GM19035 (cell line): ENCODE results near the gene SSX2B.
"Not testable (repeated sequence)": the region's sequence is repeated elsewhere in the genome, so short reads cannot be mapped to it uniquely, and the experiment has no call there.

Source experiments
- ATAC-seq: cut with Tn5 transposase; IDR thresholded peaks from one replicate; pipeline ENCODE4 v1.9.1; 2021; ENCODE audit not compliant: unreplicated experiment

Gene SSX2B, protein sequence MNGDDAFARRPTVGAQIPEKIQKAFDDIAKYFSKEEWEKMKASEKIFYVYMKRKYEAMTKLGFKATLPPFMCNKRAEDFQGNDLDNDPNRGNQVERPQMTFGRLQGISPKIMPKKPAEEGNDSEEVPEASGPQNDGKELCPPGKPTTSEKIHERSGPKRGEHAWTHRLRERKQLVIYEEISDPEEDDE

DNA sequence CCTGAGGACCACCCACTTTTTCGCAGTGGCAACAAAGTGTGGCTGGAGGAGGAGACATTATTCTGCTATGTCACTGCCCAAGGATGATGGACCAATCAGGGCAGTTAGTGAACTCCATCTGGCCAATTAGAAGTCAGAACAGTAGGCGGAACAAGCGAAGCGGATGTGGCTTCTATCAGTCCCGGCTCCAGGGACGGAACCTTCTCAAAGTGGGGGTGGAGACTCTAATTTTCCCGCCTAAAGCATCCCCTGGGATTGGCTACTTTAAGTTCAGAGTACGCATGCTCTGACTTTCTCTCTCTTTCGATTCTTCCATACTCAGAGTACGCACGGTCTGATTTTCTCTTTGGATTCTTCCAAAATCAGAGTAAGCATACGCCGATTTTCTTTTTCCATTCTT lies at the start of gene SSX2B:
Gene SSX2B, plus strand, starts transcription at position 301 of the 400 bp plus-strand sequence. CDS start 1,429 bp downstream, outside the sequence.
- ATAC-seq, result not testable (repeated sequence)

DNA sequence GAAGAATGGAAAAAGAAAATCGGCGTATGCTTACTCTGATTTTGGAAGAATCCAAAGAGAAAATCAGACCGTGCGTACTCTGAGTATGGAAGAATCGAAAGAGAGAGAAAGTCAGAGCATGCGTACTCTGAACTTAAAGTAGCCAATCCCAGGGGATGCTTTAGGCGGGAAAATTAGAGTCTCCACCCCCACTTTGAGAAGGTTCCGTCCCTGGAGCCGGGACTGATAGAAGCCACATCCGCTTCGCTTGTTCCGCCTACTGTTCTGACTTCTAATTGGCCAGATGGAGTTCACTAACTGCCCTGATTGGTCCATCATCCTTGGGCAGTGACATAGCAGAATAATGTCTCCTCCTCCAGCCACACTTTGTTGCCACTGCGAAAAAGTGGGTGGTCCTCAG lies 44.0 kb upstream of the SSX2B start, which contains the start of gene SSX2:
Gene SSX2, minus strand, starts transcription at position 101 of the 400 bp plus-strand sequence. CDS start 1,429 bp downstream, outside the sequence.
- not testable (repeated sequence) for ATAC-seq

DNA sequence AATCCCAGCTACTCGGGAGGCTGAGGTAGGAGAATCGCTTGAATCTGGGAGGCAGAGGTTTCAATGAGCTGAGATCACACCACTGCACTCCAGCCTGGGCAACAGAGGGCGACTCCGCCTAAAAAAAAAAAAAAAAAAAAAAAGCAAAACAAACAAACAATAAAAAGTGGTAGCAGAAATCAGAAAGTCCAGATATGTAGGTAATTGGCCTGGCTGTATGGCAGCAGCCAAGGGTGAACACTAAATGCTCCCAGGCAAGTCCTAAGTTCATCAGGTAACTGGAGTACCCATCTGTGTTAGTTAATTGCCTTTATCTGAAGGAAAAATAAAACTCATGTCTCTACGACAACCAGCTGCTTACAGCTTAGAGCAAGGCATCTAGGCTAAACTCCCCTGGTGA lies 14.9 kb downstream of the SSX2B start:
- not testable (repeated sequence) for ATAC-seq

DNA sequence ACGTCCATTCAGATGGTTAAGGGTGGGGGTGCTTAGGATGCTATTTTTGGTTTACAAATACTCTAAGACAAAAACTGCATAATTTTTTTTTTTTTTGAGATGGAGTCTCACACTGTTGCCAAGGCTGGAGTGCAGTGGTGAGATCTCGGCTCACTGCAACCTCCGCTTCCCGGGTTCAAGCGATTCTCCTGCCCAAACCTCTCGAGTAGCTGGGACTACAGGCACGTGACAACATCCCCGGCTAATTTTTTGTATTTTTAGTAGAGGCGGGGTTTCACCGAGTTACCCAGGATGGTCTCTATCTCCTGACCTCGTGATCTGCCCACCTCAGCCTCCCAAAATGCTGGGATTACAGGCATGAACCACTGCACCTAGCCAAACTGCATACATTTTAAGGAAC lies 22.5 kb downstream of the SSX2B start:
- not testable (repeated sequence) for ATAC-seq

DNA sequence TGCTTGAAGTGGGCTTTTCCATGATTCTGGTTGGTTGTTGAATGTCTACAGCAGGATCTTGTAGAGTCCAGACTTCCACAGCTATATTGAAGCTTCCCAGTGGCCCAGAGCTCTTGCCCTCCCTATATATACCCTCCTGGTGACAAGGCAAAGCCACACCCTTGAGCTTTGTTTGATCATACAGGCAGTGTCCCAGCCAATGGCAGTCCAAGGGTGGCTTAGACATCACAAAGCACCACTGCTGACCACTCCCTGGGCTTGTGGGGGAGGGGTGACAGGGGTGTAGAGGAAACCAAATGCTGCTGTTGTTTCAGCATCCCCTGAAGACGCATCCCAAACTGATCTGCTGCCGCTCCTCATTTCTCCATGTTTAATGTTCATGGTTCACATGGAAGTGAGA lies 46.3 kb downstream of the SSX2B start, which contains the start of gene SPANXN5:
Gene SPANXN5, minus strand, starts transcription at position 101 of the 400 bp plus-strand sequence. Its CDS starts 79 bp downstream, at position 22.
- ATAC-seq, result not testable (repeated sequence)

DNA sequence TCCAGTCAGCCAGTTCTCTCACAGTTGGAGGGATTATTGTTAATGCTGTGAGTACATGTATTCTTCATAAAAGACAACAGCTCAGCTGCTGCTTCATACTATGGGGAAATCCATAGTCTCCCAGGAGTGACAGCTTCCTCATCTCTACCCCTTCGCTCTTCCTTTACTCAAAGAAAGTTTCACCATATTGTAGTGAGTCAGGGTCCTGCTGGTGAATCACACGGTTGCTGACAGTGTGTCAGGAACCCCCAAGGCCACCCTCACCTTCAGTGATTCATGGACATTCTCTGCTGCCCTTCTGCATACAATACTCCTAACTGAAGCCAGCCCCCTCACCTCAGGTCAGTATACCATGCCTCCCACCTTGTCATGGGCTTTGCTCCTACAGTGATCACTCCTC lies 53.8 kb downstream of the SSX2B start:
- not testable (repeated sequence) for ATAC-seq
